ENCODE measurements around the gene TXNDC9.
A peak's percentile ranks its signal among the peaks of the same experiment; 100 is the strongest.
"Not testable (repeated sequence)": the region's sequence is repeated elsewhere in the genome, so short reads cannot be mapped to it uniquely, and the experiment has no call there.

TXNDC9 gene

DNA sequence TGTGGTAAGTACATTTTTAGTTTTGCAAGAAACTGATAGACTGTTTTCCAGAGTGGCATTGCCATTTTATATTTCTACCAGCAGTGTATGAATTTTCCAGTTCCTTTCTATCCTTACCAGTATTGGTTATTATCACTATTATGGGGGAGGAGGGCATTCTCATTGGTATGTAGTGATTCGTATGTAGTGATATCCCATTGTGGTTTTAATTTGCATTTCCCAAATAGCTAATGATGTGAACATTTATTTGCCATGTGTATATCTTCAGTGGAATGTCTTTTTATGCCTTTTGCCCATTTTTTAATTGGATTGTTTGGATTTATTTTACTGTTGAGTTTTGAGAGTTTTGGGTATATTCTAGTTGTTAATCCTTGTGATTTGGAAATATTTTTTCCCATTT, 17.9 kb upstream of the TXNDC9 start:
- no peaks in the 10 kb centered on the region for H3K36me3 ChIP-seq (ENCODE audit: insufficient read depth, low read length)
- H3K4me1 ChIP-seq (ENCODE audit: insufficient read depth, low read length): no peaks in the 10 kb centered on the region
- H3K9ac ChIP-seq (ENCODE audit: low read length): no peak overlapping the region
- H3K4me3 ChIP-seq (ENCODE audit: low read depth in 1 of 2, low read length in 2 of 2): no peak overlapping the region
- H3K27ac ChIP-seq (ENCODE audit: low read depth, low read length): no peak overlapping the region
- H3K9me3 ChIP-seq (ENCODE audit: low read length): no peaks in the 10 kb centered on the region
- no peaks in the 10 kb centered on the region for H3K27me3 ChIP-seq (ENCODE audit: control insufficient read depth in 1 of 2, insufficient read depth in 2 of 2, low read length in 2 of 2)

DNA sequence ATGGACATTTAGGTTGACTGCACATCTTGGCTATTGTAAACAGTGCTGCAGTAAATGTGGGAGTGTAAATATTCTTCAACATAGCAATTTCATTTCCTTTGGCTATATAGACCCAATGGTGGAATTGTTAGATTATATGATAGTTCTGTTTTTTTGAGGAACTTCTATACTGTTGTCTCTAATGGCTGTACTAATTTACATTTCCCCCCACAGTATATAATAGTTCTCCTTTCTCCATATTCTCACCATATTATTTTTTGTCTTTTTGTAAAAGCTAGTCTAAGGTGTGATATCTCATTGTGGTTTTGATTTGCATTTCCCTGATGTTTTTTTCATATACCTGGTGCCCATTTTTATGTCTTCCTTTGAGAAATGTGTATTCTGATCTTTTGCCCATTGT, 14.1 kb upstream of the TXNDC9 start:
- no peaks in the 10 kb centered on the region for H3K27me3 ChIP-seq (ENCODE audit: control insufficient read depth in 1 of 2, insufficient read depth in 2 of 2, low read length in 2 of 2)
- no peaks in the 10 kb centered on the region for H3K9me3 ChIP-seq (ENCODE audit: low read length)
- H3K36me3 ChIP-seq (ENCODE audit: insufficient read depth, low read length): no peaks in the 10 kb centered on the region
- H3K4me3 ChIP-seq (ENCODE audit: low read depth in 1 of 2, low read length in 2 of 2): no peak overlapping the region
- H3K4me1 ChIP-seq (ENCODE audit: insufficient read depth, low read length): no peaks in the 10 kb centered on the region
- no peak overlapping the region for H3K9ac ChIP-seq (ENCODE audit: low read length)
- no peak overlapping the region for H3K27ac ChIP-seq (ENCODE audit: low read depth, low read length)

DNA sequence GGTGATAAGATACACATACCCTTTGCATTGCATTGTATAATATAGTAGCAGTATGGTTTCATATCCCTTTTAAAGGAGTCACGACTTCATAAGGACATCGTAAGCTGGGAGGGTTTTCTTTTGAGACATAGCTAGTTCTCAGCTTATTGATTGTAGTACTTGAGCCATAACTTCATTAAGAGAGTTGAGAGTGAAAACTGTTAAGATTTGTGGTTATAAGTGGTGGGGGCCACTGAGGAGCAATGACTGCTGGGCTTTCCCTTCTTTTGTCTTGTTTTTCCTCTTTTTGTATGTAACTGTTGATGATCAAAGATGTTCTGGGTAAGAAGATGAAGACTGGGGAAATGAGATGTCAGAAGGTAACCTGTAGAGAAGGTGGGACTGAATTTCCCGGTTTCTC, 12.0 kb upstream of the TXNDC9 start:
- H3K4me3 ChIP-seq (ENCODE audit: low read depth in 1 of 2, low read length in 2 of 2): no peak overlapping the region
- H3K36me3 ChIP-seq (ENCODE audit: insufficient read depth, low read length): no peaks in the 10 kb centered on the region
- no peaks in the 10 kb centered on the region for H3K27me3 ChIP-seq (ENCODE audit: control insufficient read depth in 1 of 2, insufficient read depth in 2 of 2, low read length in 2 of 2)
- no peak overlapping the region for H3K27ac ChIP-seq (ENCODE audit: low read depth, low read length)
- H3K4me1 ChIP-seq (ENCODE audit: insufficient read depth, low read length): no peaks in the 10 kb centered on the region
- no peaks in the 10 kb centered on the region for H3K9me3 ChIP-seq (ENCODE audit: low read length)
- no peak overlapping the region for H3K9ac ChIP-seq (ENCODE audit: low read length)

DNA sequence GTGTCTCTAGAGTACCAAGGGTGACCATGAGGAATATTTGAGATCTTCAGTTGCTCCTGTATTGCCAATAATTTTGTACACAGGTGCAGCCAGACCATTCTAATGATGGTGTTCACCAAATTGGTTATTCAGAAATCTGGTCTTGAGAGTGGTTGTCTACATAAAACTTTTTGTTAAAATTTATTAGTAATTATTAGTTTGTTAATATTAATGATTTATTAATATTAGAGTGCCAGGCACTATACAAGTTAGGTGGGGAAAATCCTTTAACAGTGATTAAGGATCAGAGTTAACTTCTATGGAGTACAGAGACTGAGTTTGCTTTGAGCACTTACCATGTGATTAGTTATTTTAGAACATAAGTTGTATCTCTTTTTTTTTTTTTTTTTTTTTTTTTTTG, 10.1 kb upstream of the TXNDC9 start:
- H3K4me1 ChIP-seq (ENCODE audit: insufficient read depth, low read length): no peaks in the 10 kb centered on the region
- H3K4me3 ChIP-seq (ENCODE audit: low read depth in 1 of 2, low read length in 2 of 2): no peak overlapping the region
- no peaks in the 10 kb centered on the region for H3K36me3 ChIP-seq (ENCODE audit: insufficient read depth, low read length)
- no peak overlapping the region for H3K27ac ChIP-seq (ENCODE audit: low read depth, low read length)
- no peak overlapping the region for H3K9ac ChIP-seq (ENCODE audit: low read length)
- H3K27me3 ChIP-seq (ENCODE audit: control insufficient read depth in 1 of 2, insufficient read depth in 2 of 2, low read length in 2 of 2): no peaks in the 10 kb centered on the region
- H3K9me3 ChIP-seq (ENCODE audit: low read length): no peaks in the 10 kb centered on the region

DNA sequence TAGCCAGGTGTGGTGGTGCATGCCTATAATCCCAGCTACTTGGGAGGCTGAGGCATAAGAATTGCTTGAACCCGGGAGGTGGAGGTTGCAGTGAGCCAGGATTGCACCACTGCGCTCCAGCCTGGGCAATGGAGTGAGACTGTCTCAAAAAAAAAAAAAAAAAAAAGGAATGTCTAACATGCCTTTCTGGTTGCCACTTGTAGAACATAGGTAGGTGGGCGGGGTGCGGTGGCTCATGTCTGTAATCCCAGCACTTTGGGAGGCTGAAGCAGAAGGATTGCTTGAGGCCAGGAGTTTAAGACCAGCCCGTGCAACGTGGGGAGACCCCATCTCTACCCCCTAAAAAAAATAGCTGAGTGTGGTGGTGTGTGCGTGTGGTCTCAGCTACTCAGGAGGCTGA, 9.3 kb upstream of the TXNDC9 start:
- H3K36me3 ChIP-seq (ENCODE audit: insufficient read depth, low read length); H3K9ac ChIP-seq (ENCODE audit: low read length); H3K9me3 ChIP-seq (ENCODE audit: low read length); H3K4me1 ChIP-seq (ENCODE audit: insufficient read depth, low read length); H3K27ac ChIP-seq (ENCODE audit: low read depth, low read length); H3K4me3 ChIP-seq (ENCODE audit: low read depth in 1 of 2, low read length in 2 of 2); H3K27me3 ChIP-seq (ENCODE audit: control insufficient read depth in 1 of 2, insufficient read depth in 2 of 2, low read length in 2 of 2): not testable (repeated sequence)

DNA sequence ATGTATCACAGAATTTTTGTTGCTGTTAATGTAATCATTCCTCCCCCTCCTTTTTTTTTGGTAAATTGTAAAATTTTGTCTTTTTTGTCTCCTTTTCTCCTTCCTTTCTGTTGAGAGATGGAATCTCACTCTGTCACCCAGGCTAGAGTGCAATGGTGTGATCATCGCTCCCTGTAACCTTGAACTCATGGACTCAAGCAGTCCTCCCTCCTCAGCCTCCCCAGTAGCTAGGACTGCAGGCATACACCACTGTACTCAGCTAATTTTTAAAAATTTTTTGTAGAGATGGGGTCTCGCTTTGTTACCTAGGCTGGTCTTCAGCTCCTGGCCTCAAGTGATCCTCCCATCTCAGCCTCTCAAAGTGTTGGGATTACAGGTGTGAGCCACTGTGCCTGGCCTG, 6.4 kb upstream of the TXNDC9 start:
- Histone ChIP-seq H3K9me3 (ENCODE audit: low read length) (no peaks in the 10 kb centered on the region), H3K27me3 (ENCODE audit: control insufficient read depth in 1 of 2, insufficient read depth in 2 of 2, low read length in 2 of 2) (no peaks in the 10 kb centered on the region), H3K27ac (ENCODE audit: low read depth, low read length) (no peak overlapping the region), H3K4me1 (ENCODE audit: insufficient read depth, low read length) (peaks cover 12% of the 10 kb centered on the region), H3K4me3 (ENCODE audit: low read depth in 1 of 2, low read length in 2 of 2) (no peak overlapping the region), H3K9ac (ENCODE audit: low read length) (no peak overlapping the region), H3K36me3 (ENCODE audit: insufficient read depth, low read length) (no peaks in the 10 kb centered on the region)

DNA sequence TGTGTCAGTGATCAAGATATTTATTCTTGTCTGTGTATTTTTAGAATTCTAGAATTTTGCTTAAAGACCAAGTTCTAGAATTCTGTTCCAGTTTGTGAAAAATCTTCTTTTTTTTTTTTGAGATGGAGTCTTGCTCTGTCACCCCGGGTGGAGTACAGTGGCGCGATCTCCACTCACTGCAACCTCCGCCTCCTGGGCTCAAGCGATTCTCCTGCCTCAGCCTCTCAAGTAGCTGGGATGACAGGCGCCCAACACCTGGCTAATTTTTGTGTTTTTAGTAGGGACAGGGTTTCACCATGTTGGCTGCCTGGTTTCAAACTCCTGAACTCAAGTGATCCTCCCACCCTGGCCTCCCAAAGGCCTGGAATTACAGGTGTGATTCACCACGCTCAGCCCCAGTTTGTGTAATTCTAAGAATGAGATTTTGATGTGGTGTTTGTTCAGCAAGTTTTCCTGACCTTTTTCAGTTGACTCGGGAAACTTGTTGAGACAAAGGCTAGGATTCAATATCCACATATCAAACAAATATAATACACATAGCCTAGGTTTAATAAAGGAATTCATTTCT, 4.6 kb upstream of the TXNDC9 start:
- no peaks in the 10 kb centered on the region for H3K36me3 ChIP-seq (ENCODE audit: insufficient read depth, low read length)
- no peaks in the 10 kb centered on the region for H3K9me3 ChIP-seq (ENCODE audit: low read length)
- H3K27ac ChIP-seq (ENCODE audit: low read depth, low read length): no peak overlapping the region
- H3K27me3 ChIP-seq (ENCODE audit: control insufficient read depth in 1 of 2, insufficient read depth in 2 of 2, low read length in 2 of 2): no peaks in the 10 kb centered on the region
- peaks cover 12% of the 10 kb centered on the region for H3K4me1 ChIP-seq (ENCODE audit: insufficient read depth, low read length)
- no peak overlapping the region for H3K4me3 ChIP-seq (ENCODE audit: low read depth in 1 of 2, low read length in 2 of 2)
- H3K9ac ChIP-seq (ENCODE audit: low read length): no peak overlapping the region

DNA sequence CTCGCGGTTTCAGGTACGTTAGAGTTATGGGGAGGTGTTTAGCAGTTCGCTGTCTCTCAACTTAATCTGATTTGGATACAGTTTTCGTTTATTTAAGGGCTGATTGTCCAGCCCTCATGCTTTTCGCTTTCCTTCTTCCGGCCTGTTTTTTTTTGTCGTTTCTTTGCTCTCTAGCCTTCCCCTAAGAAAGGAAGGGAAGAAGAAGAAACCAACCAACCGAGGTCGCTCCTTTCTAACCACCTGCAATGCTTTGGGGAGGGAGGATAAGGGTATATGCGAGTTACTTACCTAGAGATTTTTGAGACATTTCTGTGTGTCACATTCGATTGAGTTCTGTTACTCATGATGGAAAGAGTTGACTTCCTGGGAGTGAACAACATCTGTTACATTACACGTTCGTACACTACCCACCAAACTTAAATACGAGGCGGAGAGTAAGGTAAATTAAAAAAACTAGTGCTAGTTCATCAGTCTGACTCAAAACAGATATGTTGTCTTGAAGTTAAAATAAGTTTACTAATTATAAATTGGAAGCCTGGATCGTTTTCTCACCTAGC, 2.0 kb upstream of the TXNDC9 start:
- Histone ChIP-seq H3K27me3 (ENCODE audit: control insufficient read depth in 1 of 2, insufficient read depth in 2 of 2, low read length in 2 of 2) (no peaks in the 10 kb centered on the region), H3K4me3 (ENCODE audit: low read depth in 1 of 2, low read length in 2 of 2) (peak overlapping the region; percentile 76 to 100), H3K9me3 (ENCODE audit: low read length) (no peaks in the 10 kb centered on the region), H3K27ac (ENCODE audit: low read depth, low read length) (peak overlapping the region; percentile 96), H3K9ac (ENCODE audit: low read length) (peak overlapping the region; percentile 88), H3K36me3 (ENCODE audit: insufficient read depth, low read length) (no peaks in the 10 kb centered on the region), H3K4me1 (ENCODE audit: insufficient read depth, low read length) (peaks cover 20% of the 10 kb centered on the region)

DNA sequence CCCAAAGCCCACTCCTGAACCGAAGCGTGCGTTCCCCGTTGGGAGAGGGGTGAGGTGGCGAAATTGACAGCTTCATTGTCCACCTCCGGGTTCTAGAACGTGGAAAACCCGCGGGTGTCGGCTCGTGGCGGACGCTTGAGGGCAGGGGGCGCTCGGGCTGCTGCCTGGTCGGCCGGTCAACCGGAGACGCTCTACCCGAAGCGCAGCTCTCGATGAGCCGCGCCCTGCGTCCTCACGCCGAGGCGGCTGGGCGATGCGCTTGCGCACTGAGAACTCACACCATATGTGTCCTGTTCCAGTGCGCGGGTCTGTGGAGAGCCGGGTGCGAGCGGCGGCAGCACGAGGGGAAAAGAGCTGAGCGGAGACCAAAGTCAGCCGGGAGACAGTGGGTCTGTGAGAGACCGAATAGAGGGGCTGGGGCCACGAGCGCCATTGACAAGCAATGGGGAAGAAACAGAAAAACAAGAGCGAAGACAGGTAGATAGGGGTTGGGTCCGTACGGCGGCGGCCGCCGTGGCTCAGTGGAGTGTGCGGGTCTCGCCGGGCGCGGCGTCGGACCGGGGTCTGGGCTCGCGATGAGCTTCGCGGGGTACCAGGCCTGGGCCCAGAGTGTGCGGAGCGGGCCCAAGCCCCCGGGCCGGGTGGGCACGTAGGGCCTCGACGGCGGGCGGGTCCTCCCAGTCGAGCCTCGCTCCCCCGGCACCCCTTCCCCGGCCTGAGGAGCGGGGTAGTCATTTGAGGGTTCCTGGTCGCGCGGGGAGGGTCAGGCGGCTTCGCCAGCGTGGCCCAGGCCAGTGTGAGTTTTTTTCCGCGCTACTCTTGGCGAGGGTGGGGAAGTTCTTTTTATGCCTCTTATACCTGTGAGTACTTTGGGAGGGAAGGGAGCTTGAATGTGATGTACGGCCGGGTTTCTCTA, 1.2 kb upstream of the TXNDC9 start, which contains the start of gene EIF5B:
TSS of gene EIF5B (plus strand) at position 277 of the 916 bp plus-strand sequence. CDS start at position 443, 166 bp downstream.
- Histone ChIP-seq H3K4me1 (ENCODE audit: insufficient read depth, low read length) (peaks cover 20% of the 10 kb centered on the region), H3K27me3 (ENCODE audit: control insufficient read depth in 1 of 2, insufficient read depth in 2 of 2, low read length in 2 of 2) (no peaks in the 10 kb centered on the region), H3K36me3 (ENCODE audit: insufficient read depth, low read length) (peaks cover 5% of the 10 kb centered on the region), H3K4me3 (ENCODE audit: low read depth in 1 of 2, low read length in 2 of 2) (peak within 1 kb of the TSS; percentile 86 to 100), H3K27ac (ENCODE audit: low read depth, low read length) (peak within 1 kb of the TSS; percentile 96), H3K9ac (ENCODE audit: low read length) (peak within 1 kb of the TSS; percentile 88), H3K9me3 (ENCODE audit: low read length) (no peaks in the 10 kb centered on the region)

DNA sequence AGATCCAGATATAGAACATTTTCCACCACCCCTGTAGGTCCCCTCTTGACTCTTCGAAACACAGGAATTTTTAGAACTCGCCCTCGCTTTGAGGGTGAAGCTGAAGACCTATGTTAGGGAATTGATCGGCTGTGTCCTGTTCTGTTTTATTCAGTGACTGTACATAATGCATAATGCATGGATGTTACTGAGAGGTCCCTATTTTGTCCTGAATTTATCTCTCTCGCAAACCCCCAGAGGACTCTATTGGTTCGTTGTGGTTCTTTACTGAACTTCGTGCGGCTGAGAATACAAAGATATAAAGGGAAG, 625 bp upstream of the TXNDC9 start:
- peaks cover 11% of the 10 kb centered on the region for H3K36me3 ChIP-seq (ENCODE audit: insufficient read depth, low read length)
- peak overlapping the region; percentile 86 to 100 for H3K4me3 ChIP-seq (ENCODE audit: low read depth in 1 of 2, low read length in 2 of 2)
- peak overlapping the region; percentile 88 for H3K9ac ChIP-seq (ENCODE audit: low read length)
- no peaks in the 10 kb centered on the region for H3K27me3 ChIP-seq (ENCODE audit: control insufficient read depth in 1 of 2, insufficient read depth in 2 of 2, low read length in 2 of 2)
- H3K9me3 ChIP-seq (ENCODE audit: low read length): no peaks in the 10 kb centered on the region
- H3K4me1 ChIP-seq (ENCODE audit: insufficient read depth, low read length): peaks cover 20% of the 10 kb centered on the region
- peak overlapping the region; percentile 96 for H3K27ac ChIP-seq (ENCODE audit: low read depth, low read length)

DNA sequence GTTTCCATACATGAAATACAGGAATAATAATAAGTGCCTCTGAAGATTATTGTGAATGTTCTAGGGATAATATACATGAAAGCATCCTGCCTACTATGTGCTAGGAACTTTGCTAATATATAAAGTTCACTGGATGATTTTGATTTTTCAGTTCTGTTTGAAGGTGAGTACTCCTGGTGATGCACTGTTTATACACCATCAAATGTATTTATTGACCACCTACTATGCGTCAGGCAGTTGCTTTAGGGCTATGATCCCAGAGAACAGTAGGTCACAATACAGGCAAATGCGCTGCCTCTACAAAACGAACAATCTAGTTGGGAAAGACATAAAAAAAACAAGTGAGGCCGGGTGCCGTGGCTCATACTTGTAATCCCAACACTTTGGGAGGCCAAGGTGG, 10.7 kb downstream of the TXNDC9 start:
- H3K27ac ChIP-seq (ENCODE audit: low read depth, low read length): no peak overlapping the region
- no peak overlapping the region for H3K4me3 ChIP-seq (ENCODE audit: low read depth in 1 of 2, low read length in 2 of 2)
- H3K9ac ChIP-seq (ENCODE audit: low read length): no peak overlapping the region
- peaks cover 34% of the 10 kb centered on the region for H3K36me3 ChIP-seq (ENCODE audit: insufficient read depth, low read length)
- H3K9me3 ChIP-seq (ENCODE audit: low read length): no peaks in the 10 kb centered on the region
- H3K4me1 ChIP-seq (ENCODE audit: insufficient read depth, low read length): no peaks in the 10 kb centered on the region
- H3K27me3 ChIP-seq (ENCODE audit: control insufficient read depth in 1 of 2, insufficient read depth in 2 of 2, low read length in 2 of 2): no peaks in the 10 kb centered on the region

DNA sequence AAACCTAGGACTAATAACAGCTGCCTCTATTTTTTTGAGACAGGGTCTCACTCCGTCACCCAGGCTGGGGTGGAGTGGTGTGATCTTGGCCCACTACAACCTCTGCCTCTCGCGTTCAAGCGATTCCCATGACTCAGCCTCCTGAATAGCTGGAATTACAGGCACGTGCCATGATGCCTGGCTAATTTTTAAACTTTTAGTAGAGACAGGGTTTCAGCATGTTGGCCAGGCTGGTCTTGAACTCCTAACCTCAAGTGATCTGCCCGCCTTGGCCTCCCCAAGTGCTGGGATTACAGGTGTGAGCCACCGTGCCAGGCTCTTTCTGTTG, 18.3 kb downstream of the TXNDC9 start:
- H3K9ac ChIP-seq (ENCODE audit: low read length); H3K4me1 ChIP-seq (ENCODE audit: insufficient read depth, low read length); H3K27ac ChIP-seq (ENCODE audit: low read depth, low read length); H3K4me3 ChIP-seq (ENCODE audit: low read depth in 1 of 2, low read length in 2 of 2); H3K27me3 ChIP-seq (ENCODE audit: control insufficient read depth in 1 of 2, insufficient read depth in 2 of 2, low read length in 2 of 2); H3K9me3 ChIP-seq (ENCODE audit: low read length): not testable (repeated sequence)
- peaks cover 20% of the 10 kb centered on the region for H3K36me3 ChIP-seq (ENCODE audit: insufficient read depth, low read length)

Measured in muscle layer of colon (tissue), 2 donors.